ENCODE results near the gene VN1R2.
"Not testable (repeated sequence)": the region's sequence is repeated elsewhere in the genome, so short reads cannot be mapped to it uniquely, and the experiment has no call there.

Gene VN1R2

GRCh38 chr19:53257715-53258342 lies at the start of gene VN1R2:
VN1R2 (plus strand) TSS chr19:53258292; CDS start chr19:53258376, 84 bp downstream.
- not testable (repeated sequence) for H3K79me2 ChIP-seq (ENCODE audit: insufficient read depth, low read length); H3K9me3 ChIP-seq (ENCODE audit: insufficient read depth, low read length); H4K20me1 ChIP-seq (ENCODE audit: low read depth, low read length); H3K4me2 ChIP-seq (ENCODE audit: low read depth, low read length, poor library complexity, severe bottlenecking); H3K9ac ChIP-seq (ENCODE audit: low read length); H3K36me3 ChIP-seq (ENCODE audit: low read length); H3F3A ChIP-seq (ENCODE audit: insufficient read depth); H3K4me3 ChIP-seq (ENCODE audit: insufficient read depth, low read length, poor library complexity, severe bottlenecking); H3K27me3 ChIP-seq (ENCODE audit: low read length); H2AFZ ChIP-seq (ENCODE audit: low read depth, low read length, severe bottlenecking); H3K27ac ChIP-seq (ENCODE audit: low read depth, low read length); H3K9me2 ChIP-seq (replicated peaks; ENCODE audit: insufficient read depth, low read length)

GRCh38 chr19:53211554-53211953 lies 46.5 kb upstream of the VN1R2 start:
- not testable (repeated sequence) for H3K4me3 ChIP-seq (ENCODE audit: insufficient read depth, low read length, poor library complexity, severe bottlenecking); H4K20me1 ChIP-seq (ENCODE audit: low read depth, low read length); H2AFZ ChIP-seq (ENCODE audit: low read depth, low read length, severe bottlenecking); H3F3A ChIP-seq (ENCODE audit: insufficient read depth); H3K79me2 ChIP-seq (ENCODE audit: insufficient read depth, low read length); H3K9ac ChIP-seq (ENCODE audit: low read length); H3K27ac ChIP-seq (ENCODE audit: low read depth, low read length); H3K9me2 ChIP-seq (replicated peaks; ENCODE audit: insufficient read depth, low read length); H3K27me3 ChIP-seq (ENCODE audit: low read length); H3K36me3 ChIP-seq (ENCODE audit: low read length); H3K4me2 ChIP-seq (ENCODE audit: low read depth, low read length, poor library complexity, severe bottlenecking)
- peaks cover 54% of the 10 kb centered on the region; the same call in 1 of the 2 replicates for H3K9me3 ChIP-seq (ENCODE audit: insufficient read depth, low read length)

- TF ChIP-seq, protein P1, sequence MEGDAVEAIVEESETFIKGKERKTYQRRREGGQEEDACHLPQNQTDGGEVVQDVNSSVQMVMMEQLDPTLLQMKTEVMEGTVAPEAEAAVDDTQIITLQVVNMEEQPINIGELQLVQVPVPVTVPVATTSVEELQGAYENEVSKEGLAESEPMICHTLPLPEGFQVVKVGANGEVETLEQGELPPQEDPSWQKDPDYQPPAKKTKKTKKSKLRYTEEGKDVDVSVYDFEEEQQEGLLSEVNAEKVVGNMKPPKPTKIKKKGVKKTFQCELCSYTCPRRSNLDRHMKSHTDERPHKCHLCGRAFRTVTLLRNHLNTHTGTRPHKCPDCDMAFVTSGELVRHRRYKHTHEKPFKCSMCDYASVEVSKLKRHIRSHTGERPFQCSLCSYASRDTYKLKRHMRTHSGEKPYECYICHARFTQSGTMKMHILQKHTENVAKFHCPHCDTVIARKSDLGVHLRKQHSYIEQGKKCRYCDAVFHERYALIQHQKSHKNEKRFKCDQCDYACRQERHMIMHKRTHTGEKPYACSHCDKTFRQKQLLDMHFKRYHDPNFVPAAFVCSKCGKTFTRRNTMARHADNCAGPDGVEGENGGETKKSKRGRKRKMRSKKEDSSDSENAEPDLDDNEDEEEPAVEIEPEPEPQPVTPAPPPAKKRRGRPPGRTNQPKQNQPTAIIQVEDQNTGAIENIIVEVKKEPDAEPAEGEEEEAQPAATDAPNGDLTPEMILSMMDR (IDR thresholded peaks at IDR 0.05; ENCODE audit: insufficient read depth, low read length, poor library complexity, severe bottlenecking): no peak
- TF ChIP-seq EZH2phosphoT487 (conservative IDR thresholded peaks at IDR 0.05; ENCODE audit: low read length): no peak
- no peak overlapping the region for H3K4me3 ChIP-seq (ENCODE audit: insufficient read depth, low read length, poor library complexity, severe bottlenecking)
- no peak overlapping the region for H3K9ac ChIP-seq (ENCODE audit: low read length)
- H3K27me3 ChIP-seq (ENCODE audit: low read length): no peaks in the 10 kb centered on the region
- no peak overlapping the region for H3K27ac ChIP-seq (ENCODE audit: low read depth, low read length)
- no peaks in the 10 kb centered on the region for H3F3A ChIP-seq (ENCODE audit: insufficient read depth)
- H3K36me3 ChIP-seq (ENCODE audit: low read length): 0 out of 2 replicates have a peak, but pooled peaks cover 6% of the 10 kb centered on the region
- no peaks in the 10 kb centered on the region for H3K79me2 ChIP-seq (ENCODE audit: insufficient read depth, low read length)
- H2AFZ ChIP-seq (ENCODE audit: low read depth, low read length, severe bottlenecking): no peak overlapping the region
- peaks cover 56% of the 10 kb centered on the region; the same call in 1 of the 2 replicates for H3K9me3 ChIP-seq (ENCODE audit: insufficient read depth, low read length)
- H4K20me1 ChIP-seq (ENCODE audit: low read depth, low read length): no peaks in the 10 kb centered on the region
- no peaks in the 10 kb centered on the region for H3K9me2 ChIP-seq (replicated peaks; ENCODE audit: insufficient read depth, low read length)
- H3K4me2 ChIP-seq (ENCODE audit: low read depth, low read length, poor library complexity, severe bottlenecking): no peak overlapping the region
Measured at GRCh38 chr19:53212703-53213320, 45.3 kb upstream of the VN1R2 start.

DNA sequence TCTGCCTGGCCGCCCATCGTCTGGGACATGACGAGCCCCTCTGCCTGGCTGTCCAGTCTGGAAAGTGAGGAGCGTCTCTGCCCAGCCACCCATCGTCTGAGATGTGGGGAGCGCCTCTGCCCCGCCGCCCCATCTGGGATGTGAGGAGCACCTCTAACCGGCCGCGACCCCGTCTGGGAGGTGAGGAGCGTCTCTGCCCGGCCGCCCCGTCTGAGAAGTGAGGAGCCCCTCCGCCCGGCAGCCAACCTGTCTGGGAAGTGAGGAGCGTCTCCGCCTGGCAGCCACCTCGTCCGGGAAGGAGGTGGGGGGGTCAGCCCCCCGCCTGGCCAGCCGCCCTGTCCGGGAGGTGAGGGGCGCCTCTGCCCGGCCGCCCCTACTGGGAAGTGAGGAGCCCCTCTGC lies 35.4 kb upstream of the VN1R2 start:
- H3K9me3 ChIP-seq (ENCODE audit: insufficient read depth, low read length): peaks cover 14% of the 10 kb centered on the region; the same call in 1 of the 2 replicates
- H3K36me3 ChIP-seq (ENCODE audit: low read length); H4K20me1 ChIP-seq (ENCODE audit: low read depth, low read length); H3K4me2 ChIP-seq (ENCODE audit: low read depth, low read length, poor library complexity, severe bottlenecking); H3K79me2 ChIP-seq (ENCODE audit: insufficient read depth, low read length); H3K9ac ChIP-seq (ENCODE audit: low read length); H3K27me3 ChIP-seq (ENCODE audit: low read length); H3F3A ChIP-seq (ENCODE audit: insufficient read depth); H3K27ac ChIP-seq (ENCODE audit: low read depth, low read length); H3K4me3 ChIP-seq (ENCODE audit: insufficient read depth, low read length, poor library complexity, severe bottlenecking); H3K9me2 ChIP-seq (replicated peaks; ENCODE audit: insufficient read depth, low read length); H2AFZ ChIP-seq (ENCODE audit: low read depth, low read length, severe bottlenecking): not testable (repeated sequence)

- no peak overlapping the region for H3K27ac ChIP-seq (ENCODE audit: low read depth, low read length)
- H3K4me3 ChIP-seq (ENCODE audit: insufficient read depth, low read length, poor library complexity, severe bottlenecking): no peak overlapping the region
- H3K4me2 ChIP-seq (ENCODE audit: low read depth, low read length, poor library complexity, severe bottlenecking): no peak overlapping the region
- no peaks in the 10 kb centered on the region for H3K79me2 ChIP-seq (ENCODE audit: insufficient read depth, low read length)
- H3K9ac ChIP-seq (ENCODE audit: low read length): no peak overlapping the region
- H3K36me3 ChIP-seq (ENCODE audit: low read length): no peaks in the 10 kb centered on the region
- no peaks in the 10 kb centered on the region for H4K20me1 ChIP-seq (ENCODE audit: low read depth, low read length)
- H2AFZ ChIP-seq (ENCODE audit: low read depth, low read length, severe bottlenecking): no peak overlapping the region
- peaks cover 11% of the 10 kb centered on the region; the same call in 1 of the 2 replicates for H3K9me3 ChIP-seq (ENCODE audit: insufficient read depth, low read length)
- no peaks in the 10 kb centered on the region for H3K27me3 ChIP-seq (ENCODE audit: low read length)
- TF ChIP-seq EZH2phosphoT487 (conservative IDR thresholded peaks at IDR 0.05; ENCODE audit: low read length): no peak
- TF ChIP-seq, protein P1 (IDR thresholded peaks at IDR 0.05; ENCODE audit: insufficient read depth, low read length, poor library complexity, severe bottlenecking): no peak
- H3F3A ChIP-seq (ENCODE audit: insufficient read depth): no peaks in the 10 kb centered on the region
- H3K9me2 ChIP-seq (replicated peaks; ENCODE audit: insufficient read depth, low read length): no peaks in the 10 kb centered on the region; the same call in 1 of the 2 replicates
Measured at GRCh38 chr19:53224606-53225005, 33.5 kb upstream of the VN1R2 start.

All from SU-DHL-6 (cell line).